ENCODE results near the gene MAP2K5.

Gene MAP2K5

DNA sequence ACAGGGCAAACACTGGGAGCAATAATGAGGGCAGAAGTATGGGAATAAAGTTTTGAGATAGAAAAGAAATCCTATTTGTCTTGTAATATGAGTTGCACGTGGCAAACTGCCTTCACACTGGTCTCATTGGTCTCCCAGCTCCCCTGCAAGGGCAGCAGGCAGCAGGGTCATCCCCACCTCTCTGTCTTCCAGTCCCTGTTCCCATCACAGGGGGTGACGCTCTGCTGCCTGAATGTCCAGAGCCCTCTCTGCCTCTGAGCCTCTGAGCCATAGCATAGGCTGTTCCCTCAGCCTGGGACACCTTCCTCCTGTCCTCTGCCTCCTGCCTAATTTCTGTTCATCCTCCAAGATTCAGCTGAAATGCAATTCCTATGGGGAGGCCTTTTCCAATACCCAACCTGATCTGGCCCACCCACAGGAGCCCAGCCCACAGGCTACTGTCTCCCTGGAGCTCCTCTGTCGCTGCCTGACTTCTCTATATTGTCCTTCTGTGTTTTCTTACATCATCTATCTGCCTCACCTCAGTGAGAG, 270.7 kb downstream of the MAP2K5 start:
- no peak for DNase-seq

DNA sequence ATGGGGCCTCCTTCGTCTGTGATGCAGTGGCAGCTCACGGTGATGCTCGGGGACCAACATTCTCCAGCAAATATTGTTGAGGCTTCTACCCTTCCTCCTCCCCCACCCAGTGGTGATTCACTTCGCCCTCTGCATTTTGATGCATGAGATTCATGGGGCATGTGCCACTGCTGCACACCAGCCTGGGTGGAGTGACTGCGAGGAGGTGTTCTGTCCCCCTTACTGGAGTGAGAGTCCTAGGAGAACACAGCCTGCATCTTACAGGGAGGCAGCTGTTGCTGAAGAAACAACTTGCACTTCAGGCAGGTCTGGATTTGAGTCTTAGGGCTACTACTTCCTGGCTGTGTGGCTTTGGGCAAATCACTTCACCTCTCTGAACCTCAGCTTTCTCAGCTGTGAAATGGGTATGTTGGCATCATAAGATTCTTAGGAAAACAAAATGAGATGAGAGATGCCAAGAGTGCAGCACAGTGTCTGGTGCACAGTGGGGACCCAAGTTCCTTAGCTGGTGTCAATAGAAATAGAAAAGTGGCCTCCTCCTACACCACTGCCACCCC, 272.6 kb downstream of the MAP2K5 start:
- DNase-seq: no peak

DNA sequence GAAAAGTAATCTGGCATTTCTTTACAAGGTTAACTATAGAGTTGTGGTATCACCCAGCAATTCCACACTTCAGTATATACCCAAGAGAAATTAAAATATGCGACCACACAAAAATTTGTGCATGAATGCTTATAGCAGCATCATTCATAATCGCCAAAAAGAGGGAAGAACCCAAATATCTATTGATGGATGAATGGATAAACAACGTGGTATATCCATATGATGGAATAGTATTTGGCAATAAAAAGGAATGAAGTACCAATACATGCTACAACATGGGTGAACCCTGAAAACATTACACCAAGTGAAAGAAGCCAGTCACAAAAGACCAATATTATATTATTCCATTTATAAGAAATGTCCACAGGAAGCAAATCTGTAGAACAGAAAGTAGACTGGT, 274.2 kb downstream of the MAP2K5 start:
- no peak for DNase-seq

DNA sequence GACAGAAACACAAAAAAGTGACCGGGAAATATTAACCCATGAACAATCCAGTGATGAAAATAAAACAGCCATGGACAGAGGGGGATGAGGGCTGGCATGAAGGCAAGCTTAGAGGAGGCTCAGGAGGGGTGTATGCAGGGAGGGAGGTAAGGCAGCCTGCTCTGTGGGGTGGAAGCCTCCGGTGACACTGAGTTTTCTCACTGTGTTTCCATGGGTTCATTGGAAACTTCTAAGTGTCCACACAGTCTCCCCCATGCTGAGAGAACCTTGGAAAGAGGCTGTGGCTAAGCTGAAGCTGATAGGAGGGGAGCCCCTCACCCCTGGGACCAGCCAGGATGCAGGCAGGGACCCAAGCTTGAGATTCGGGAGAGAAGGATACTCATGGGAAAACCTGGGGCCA, 276.0 kb downstream of the MAP2K5 start:
- DNase-seq: no peak

DNA sequence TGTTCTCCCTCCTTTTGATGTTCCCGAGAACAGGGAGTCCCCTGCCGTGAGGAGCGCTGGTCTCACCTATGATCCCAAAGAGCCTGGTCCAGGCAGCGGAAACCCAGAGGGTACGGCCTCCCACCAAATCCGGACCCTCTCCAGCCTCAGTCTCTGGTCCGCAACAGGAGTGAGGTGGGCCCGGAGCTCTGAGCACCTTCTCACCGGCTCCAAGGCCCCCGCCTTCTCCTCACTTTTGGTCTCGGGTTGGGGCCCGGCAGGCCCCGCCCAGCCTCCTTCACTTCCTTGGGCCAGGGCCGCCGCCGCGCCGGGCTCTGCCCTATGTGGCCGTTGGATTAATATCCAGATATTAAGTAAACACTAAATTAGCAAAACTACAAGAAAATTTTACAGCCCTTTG, 277.1 kb downstream of the MAP2K5 start:
- no peak for DNase-seq

DNA sequence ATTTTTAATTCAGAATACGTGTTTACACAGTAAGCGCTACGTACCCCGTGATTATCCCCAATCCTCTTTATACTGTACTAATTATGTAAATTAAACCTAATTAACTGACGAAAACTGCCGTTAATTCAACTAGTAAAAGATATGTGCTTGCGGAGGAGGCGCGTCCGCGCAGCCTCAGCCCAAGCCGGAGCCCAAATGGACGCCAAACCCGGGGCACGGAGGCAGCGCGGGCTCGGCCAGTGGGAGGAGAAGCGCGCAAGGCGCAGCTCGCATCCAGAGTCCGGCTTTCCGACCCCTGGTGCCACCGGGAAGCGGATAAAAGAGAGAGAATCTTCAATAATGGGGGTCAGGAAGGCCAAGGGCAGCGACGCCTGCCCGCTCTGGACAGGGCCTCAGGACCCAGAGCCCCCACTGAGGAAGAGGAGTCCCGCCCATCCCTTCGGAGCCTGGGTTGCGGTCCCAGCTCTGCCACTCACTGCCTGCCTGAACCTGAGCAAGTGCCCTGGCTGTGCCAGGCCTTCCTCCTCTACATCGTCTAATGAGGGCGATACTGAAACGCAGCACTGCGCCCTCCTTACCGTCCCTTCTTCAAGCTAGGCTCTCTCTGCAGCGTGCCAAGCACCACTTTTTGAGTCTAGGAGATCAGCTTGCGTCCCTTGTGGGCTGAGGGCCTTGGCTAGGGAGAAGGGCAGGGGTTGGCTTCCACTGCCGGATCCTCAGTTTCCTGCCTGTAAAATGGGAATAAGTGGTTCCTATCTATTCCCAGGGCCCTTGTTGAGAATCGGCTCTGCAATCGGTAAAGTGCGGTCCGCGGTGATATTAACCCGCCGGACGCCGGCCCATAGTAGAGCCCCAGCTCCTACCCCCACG, 277.9 kb downstream of the MAP2K5 start:
- DNase-seq: no peak

DNA sequence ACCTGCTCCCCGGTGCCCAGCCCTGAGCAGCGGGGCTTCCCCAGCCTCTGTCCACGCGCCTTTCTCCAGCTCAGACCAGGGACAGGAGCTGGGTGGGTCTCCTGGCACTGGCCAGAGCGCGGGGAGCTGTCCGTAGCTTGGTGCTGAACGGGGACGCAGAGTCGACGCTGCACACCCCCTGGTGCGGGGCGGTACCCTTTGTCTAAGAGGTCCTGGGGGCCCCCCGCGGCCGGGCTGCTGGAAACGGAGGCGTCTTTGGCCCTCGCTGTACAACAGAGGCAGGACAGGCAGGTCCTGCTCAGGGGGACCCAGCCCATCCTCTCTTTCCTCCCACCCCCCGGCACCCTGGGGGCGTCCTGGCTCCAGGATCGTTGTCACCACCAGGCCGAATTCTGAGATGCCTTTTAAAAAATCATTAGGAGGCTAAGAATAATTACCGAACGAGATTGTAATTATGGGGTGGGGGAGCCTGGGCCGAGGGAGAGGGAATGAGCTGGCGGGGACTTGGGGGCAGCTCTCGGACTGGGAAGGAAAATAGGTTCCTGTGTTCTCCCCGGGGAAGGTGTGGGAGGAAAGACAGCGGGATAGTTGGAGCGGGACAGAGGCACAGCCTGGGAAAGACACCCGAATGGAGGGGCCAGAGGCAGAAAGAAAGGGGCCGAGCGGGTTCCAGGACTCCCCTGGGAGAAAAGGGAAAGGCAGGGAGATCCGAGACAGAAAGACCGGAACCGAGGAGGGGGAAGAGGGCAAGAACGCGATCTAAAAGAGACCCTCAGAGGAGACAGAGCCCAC, 278.7 kb downstream of the MAP2K5 start:
- no peak for DNase-seq

DNA sequence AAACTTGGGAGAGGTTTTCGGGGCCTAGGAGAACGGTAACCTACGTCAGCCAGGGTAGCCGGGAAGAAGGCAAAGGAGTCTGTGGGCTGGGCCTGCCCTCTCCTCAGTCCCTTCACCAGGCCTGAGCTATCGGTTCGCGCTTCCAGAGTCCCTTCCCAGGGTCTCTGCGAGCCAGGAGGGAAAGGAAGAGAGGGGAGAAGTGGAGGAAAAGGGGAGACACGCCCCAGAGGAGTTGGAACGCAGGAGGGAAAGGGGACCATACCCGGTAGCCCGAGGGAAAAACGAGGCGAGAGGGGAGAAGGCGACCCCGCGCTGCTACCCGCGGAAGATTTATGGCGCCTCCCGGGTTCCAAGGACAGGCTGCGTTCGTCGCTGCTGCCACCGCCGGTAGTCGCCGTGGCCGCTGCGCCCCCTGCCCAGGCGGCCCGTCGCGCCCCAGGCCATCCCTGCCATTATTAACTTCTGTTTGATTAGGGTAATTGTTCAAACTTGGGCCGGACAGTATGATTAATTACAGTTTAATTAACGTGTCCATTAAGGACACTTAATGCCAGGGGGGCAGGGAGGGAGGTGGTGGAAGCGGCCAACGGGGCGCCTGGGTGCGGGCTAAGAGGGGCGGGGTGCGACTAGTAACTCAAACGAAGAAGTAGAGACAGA, 279.4 kb downstream of the MAP2K5 start:
- DNase-seq: no peak

DNA sequence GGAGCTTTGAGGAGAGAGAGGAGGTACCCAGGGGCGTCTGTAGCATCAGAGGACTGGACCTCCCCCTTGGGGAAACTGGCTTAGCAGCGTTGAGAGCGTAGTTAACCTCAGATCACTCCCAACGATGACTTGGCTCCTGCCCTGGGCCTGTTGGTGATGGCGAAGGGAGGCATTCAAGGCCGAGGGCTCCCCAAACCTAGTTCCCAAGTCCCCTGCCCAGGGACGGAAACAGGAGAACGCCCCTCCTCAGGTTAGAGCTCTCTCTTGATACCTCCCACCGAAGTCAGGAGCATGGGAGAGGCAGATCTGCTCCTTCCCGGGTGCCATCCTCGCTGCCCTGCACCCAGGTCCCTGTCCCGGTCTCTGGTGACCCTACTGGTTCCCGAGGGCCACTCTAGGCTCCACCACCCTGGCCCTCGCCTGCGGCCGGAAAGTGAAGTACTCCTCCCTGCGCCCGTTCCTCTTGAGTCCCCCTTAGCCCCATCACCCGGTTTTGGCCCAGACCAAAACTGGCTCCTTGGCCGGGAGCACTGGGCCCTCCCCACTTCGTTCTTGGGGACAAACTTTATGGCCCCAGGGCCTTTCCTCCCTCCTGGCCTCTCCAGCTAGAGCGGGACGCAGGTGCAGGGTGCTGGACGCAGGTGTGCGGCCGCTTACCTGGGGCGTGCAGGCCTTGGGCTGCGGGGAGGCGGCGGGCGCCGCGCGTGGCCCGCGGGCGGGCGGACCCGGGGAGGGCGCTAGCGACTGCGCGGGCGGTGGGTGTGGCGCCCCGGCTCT, 280.2 kb downstream of the MAP2K5 start:
- DNase-seq: no peak

DNA sequence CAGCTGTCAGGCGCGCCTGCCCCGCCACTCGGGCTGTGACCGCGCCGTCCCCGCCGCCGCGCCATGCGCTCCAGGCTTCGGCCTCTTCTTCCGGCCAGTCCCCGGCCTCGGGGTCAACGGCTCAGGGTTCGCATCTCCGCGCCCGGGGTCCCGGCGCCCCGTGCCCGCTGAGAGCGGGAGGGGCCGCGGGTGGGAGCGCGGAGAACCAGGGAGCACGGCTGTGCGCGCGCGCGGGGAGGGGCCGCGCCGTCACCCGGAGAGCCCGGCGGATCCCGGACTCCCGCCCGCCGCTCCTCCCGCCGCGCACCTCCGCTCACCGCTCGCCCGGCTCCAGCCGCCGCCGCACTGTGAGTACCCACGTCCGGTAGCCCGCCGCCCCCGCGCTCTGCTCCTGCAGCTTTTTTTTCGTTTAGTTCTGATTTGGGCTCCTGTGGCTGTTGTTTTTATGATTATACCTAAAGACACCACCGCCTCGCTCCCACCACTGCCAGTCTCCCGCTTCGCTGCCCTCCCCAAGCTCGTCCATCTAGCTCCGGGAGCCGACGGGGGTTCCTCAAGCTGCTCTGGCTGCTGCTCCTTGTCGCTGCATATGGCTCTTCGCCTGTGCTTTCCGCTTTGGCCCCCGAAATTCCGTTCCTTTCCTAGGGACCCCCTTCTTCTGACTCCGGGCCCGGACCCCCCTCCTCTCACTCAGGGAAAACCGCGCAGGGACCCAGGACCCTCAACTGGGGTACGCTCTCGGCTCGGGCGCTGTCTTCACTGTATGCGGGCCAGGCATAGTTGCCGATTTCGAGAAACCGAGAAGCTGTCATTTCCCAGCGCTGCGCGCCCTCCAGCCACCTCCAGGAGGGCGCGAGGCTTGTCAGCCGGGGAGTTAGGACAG, 281.1 kb downstream of the MAP2K5 start:
- DNase-seq: no peak

DNA sequence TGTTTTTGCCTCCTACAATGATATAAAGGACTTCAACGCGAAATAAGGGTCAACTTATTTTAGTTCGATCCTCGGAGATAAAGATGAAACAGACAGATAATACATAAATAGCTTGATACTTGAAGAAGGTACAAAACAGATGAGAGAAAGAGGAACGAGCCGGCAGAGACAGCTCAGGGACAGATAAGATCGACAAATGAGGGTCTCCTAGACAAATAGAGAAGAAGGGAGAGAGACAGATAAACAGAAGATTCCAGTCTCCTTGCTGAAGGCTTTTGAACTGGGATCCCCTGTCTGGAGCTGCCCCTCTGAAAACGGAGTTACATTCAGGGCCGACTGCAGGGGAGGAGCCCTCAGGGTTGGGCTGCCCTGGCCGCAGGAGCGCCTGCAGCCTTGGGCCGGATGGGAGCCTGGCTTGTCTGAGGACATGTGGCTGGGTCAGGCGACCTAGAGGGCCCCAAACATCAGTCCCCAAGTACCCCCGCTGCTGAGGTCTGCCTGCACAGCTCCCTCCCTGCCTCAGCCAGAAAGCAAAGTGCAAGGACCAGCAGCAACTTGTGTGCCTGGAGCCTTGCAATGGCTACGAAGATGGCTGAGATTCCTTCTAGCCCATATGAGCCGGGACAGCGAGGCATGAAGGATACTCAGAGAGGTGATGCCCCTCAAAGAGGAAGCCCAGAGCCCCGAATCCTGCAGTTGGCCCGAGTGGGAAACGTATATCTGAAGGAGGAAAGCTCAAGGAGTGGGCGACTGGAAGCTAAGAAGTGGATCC, 281.9 kb downstream of the MAP2K5 start:
- no peak for DNase-seq

DNA sequence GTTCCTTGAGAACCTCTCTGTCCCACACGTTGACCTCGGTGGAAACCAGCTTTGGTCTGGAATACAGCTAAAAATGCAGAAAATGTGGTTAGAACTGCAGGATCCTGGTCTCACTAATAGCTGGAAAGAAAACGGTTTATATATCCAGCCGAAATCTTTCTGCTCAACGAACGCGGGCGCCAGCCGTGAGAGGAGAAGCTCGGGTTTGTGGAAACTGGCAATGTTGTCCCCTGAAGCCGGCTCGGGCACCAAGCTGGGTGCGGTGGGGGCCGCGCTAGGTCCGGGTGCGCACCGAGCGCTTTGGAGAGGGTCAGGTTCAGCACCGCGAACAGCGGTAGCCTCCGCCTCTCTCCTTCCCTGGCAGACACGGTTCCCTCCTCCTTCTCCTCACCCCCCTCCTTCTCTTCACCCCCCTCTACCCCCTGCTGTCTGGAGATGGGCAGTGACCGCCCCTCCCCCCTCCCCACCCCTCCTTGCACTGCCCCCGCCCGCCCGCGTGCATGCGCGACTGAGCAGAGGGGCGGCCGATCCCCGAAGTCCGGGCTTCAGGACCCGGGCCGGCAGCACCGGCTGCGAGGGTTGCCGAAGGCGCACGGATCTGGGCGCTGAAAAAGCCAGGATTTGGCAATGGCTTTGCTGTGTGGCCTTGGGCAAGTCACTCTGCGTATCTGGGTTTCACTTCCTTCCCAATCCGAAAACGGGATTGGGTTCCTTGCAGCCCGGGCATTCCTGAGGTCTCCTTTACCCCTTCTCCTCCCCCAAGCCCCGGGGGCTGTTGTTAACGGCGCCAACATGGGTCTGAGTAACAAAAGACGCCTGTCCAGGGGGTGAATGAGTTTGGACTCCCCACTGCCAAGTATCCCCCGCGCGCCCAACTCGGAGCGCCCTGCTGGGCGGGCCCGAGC, 282.7 kb downstream of the MAP2K5 start, which contains the start of gene SKOR1:
TSS of gene SKOR1 (plus strand) at position 534 of the 905 bp plus-strand sequence. CDS start at position 628, 94 bp downstream.
- no peak for DNase-seq

DNA sequence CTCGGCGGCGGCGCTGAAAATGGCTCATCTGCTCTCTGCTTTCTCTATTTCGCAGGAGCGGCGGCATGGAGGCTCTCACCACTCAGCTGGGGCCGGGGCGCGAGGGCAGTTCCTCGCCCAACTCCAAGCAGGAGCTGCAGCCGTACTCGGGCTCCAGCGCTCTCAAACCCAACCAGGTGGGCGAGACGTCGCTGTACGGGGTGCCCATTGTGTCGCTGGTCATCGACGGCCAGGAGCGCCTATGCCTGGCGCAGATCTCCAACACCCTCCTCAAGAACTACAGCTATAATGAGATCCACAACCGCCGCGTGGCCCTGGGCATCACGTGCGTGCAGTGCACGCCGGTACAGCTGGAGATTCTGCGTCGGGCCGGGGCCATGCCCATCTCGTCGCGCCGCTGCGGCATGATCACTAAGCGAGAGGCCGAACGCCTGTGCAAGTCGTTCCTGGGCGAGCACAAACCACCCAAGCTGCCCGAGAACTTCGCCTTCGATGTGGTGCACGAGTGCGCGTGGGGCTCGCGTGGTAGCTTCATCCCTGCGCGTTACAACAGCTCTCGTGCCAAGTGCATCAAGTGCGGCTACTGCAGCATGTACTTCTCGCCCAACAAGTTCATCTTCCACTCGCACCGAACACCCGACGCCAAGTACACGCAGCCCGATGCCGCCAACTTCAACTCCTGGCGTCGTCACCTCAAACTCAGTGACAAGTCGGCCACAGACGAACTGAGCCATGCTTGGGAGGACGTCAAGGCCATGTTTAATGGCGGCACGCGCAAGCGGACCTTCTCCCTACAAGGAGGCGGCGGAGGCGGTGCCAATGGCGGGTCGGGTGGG, 283.6 kb downstream of the MAP2K5 start:
- no peak for DNase-seq

DNA sequence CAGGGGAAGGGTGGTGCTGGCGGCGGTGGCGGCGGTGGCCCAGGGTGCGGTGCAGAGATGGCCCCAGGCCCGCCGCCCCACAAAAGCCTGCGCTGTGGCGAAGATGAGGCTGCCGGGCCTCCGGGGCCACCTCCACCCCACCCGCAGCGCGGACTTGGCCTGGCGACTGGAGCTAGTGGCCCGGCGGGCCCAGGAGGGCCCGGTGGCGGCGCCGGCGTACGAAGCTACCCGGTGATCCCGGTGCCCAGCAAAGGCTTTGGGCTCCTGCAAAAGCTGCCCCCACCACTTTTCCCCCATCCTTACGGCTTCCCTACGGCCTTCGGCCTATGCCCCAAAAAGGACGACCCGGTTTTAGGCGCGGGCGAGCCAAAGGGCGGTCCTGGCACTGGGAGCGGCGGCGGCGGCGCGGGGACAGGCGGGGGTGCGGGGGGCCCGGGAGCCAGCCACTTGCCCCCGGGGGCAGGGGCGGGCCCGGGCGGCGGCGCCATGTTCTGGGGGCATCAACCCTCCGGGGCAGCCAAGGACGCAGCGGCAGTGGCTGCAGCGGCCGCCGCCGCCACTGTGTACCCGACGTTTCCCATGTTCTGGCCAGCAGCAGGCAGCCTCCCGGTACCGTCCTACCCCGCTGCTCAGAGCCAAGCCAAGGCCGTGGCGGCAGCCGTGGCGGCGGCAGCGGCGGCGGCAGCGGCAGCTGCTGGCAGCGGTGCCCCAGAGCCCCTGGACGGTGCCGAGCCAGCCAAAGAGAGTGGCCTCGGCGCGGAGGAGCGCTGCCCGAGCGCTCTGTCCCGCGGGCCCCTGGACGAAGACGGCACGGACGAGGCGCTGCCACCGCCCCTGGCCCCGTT, 284.4 kb downstream of the MAP2K5 start:
- DNase-seq: no peak

DNA sequence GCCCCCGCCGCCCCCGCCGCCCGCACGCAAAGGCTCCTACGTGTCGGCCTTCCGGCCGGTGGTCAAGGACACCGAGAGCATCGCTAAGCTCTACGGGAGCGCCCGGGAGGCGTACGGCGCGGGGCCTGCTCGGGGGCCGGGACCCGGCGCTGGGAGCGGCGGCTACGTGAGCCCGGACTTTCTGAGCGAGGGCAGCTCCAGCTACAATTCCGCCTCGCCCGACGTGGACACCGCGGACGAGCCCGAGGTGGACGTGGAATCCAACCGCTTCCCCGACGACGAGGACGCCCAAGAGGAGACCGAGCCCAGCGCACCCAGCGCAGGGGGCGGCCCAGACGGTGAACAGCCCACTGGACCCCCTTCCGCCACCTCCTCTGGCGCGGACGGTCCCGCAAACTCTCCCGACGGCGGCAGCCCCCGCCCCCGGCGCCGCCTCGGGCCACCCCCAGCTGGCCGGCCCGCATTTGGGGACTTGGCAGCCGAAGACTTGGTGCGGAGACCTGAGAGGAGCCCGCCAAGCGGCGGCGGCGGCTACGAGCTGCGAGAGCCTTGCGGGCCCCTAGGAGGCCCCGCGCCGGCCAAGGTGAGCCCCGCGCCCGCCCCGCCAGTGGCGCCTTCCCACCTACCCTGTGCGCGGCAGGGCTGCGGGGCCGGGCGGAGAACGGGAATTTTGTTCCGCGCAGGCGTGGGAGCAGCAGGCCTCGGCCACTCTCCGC, 285.2 kb downstream of the MAP2K5 start:
- DNase-seq: no peak

DNA sequence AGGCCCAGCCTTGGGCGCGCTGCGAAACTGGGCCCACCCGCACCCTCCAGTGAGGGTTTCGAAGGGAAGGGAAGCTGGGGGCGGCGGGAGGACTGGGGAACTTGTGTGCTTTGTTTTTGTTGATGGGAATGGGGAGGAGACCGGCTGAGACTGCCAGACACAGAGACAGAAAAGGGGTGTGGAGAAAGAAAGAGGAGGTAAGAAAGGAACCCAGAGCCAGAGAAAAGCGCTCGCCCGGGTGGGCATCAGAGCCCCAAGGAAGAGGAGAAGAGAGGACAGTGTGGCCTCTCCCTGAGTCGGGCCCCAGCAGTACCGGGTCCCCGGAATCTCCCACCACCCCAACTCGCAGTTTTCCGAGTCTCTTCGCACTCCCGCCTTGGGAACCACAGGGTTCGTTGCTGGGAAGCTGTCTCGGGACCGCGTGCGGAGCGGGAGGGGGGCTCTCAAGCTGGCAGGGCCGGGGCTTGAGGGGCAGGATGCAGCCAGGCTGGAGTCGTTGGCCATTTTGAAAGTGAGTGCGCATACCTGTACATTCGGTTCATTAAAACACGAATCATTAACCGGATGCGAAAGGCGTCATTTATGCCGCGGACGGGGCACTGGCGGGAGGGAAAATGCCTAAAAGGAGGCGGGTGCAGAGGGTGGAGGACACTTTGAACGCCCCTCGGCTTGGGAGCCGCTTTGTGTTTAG, 285.9 kb downstream of the MAP2K5 start:
- DNase-seq: no peak
